C4-2B (cell line): ENCODE results near the gene RAC3.

ENCODE experiments used
- ZFX ChIP-seq: fragments of 450-650 bp; IDR thresholded peaks from 2 replicates; pipeline ENCODE4 v1.6.1; 2017
- TF ChIP-seq, protein P1 (sequence below): fragments of 450-650 bp; conservative IDR thresholded peaks from 2 replicates; pipeline ENCODE4 v1.5.1; 2017; ENCODE audit warnings: mild to moderate bottlenecking

DNA sequence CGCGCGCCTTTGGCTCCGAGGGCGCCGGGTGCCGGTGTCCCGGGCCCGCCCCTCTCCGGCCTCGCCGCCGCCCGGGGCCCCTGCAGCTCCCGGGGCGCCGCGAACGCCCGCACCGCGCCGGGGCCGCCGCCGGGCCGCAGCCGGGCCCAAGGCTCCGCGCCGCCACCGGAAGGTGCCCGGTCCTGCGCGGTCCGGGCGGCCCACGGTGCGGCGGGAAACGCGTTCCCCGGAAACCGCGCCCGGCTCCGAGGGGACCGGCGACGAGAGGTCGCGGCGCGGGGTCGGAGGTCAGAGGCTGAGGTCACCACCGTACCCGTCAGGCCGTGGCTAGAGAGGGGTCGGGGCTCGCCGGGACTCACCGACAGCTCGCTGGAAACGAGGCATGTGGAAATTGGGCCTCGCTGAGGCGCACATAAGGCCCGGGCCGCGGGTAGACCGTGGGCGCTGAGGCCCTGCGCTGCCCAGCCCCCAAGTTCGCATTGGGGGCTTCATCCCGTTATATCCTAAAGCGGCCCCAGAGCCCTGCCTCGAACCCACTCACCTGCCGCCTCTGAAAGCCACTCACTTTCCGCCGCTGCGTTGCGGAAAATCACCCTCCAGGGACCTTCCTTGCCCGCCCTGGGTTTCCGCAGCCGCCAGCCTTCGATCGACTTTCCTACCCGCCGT is 34.3 kb downstream of the RAC3 start, which contains the start of gene DUS1L:
- TF ChIP-seq, protein P1, sequence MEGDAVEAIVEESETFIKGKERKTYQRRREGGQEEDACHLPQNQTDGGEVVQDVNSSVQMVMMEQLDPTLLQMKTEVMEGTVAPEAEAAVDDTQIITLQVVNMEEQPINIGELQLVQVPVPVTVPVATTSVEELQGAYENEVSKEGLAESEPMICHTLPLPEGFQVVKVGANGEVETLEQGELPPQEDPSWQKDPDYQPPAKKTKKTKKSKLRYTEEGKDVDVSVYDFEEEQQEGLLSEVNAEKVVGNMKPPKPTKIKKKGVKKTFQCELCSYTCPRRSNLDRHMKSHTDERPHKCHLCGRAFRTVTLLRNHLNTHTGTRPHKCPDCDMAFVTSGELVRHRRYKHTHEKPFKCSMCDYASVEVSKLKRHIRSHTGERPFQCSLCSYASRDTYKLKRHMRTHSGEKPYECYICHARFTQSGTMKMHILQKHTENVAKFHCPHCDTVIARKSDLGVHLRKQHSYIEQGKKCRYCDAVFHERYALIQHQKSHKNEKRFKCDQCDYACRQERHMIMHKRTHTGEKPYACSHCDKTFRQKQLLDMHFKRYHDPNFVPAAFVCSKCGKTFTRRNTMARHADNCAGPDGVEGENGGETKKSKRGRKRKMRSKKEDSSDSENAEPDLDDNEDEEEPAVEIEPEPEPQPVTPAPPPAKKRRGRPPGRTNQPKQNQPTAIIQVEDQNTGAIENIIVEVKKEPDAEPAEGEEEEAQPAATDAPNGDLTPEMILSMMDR = no peak
- peak; percentile 97 for TF ChIP-seq ZFX
